Stimulated activated CD4-positive, alpha-beta T cell treated with anti-CD3 and anti-CD28 coated beads, Interleukin-4, amount 100 ng/mL, for 24 hours (primary cell): ENCODE results near the gene PPEF1.
"Not testable (repeated sequence)": the region's sequence is repeated elsewhere in the genome, so short reads cannot be mapped to it uniquely, and the experiment has no call there.

ENCODE experiments used
- DNase-seq: peaks from one replicate; pipeline ENCODE4 v3.0.0-alpha.2; 2020

Gene PPEF1

DNA sequence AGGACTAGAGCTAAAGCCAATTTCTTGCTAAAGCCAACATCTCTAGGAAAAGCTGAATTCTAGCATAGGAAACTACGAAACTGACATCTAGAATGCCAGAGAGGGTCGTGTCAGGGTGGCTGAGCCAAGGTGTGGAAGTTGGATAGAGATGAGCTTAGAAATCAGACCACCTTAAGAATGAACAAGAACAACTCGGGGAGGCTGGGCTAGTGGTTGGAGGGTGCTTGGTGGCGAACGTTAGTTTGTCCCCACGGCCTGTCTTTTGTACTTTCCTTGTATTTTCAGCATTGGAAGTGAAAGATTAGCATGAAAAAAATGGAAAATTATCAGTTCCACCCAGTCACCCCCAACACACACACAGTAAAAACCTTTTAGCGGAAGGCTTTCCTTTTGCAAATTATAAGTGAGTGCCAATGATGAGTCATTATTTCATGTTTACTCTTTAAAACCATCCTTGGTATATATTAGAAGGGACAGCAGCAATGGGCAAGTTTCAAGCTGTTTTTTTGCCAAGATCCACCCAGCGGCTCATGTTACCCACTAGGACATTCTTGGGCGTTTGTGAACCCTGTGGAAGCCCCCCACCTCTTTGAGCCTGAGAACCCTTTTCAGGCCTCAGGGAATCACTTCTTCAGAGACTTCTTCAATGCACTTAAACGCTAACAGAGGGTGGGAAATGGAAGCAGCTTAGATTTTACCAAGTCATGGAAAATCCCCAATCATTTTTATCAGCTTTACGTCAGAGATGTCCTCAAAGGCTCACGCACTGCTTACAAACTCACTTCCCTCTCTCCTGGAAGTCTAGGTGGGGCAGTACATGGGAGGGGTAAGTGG, 4.9 kb upstream of the PPEF1 start:
- DNase-seq, result no peak

GRCh38 chrX:18709833-18710232, 2.4 kb downstream of the PPEF1 start:
- DNase-seq, result no peak

DNA sequence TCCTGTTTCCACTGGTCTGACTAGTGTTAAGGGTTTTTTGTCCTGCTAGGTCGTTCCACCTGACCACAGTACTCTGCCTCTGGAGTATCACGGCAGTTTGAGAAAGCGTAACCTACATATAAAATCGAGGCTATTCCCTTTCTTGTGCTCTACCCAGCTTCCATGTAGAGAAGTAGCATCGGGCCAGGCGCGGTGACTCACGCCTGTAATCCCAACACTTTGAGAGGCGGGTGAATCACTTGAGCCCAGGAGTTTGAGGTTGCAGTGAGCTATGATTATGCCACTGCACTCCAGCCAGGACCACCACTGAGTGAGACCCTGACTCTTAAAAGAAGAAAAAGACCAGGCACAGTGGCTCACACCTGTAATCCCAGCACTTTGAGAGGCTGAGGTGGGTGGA, 7.5 kb downstream of the PPEF1 start:
- DNase-seq, result no peak

- DNase-seq, result no peak
These were observed 12.4 kb downstream of the PPEF1 start for GRCh38 chrX:18719852-18720251.

DNA sequence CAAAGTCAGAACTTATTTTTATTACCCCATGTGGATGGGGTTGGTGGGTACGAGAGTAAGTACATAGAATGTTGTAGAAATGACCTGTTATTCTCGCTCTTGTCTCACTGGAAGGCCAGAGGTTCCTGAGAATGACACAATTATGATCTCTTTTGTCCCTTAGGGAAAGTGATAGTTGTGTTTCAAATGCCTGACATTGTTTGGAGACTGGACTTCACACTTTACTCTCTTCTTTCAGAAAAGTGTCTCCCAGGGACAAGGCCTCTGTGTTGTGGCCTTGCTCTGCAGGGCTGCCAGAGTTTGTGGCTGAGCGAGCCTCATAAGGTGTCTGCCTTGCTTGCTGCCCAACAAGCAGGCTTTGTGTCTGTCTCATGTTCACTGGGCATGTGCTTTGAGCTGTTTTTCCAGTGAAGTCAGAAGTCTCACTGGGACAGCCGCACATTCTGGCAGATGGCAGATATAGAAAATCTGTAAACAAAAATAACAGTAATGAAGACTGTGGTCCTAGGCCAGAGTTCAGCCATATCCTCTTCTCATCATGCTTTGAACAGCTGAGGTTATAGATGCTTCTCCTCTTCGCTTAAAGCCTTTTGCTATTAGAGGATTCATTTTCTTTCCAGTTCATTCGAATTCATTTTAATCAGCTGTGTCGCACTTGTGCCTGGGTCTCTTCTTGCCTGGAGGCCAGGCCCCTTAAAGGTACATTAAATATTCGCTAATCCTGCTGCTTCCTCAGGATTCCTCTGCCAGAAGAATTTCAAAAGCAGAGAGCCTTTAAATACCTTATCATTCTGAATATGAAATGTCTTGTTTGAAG, 14.4 kb downstream of the PPEF1 start:
- no peak for DNase-seq

- no peak for DNase-seq
These were observed 15.1 kb downstream of the PPEF1 start for GRCh38 chrX:18722500-18723071.

DNA sequence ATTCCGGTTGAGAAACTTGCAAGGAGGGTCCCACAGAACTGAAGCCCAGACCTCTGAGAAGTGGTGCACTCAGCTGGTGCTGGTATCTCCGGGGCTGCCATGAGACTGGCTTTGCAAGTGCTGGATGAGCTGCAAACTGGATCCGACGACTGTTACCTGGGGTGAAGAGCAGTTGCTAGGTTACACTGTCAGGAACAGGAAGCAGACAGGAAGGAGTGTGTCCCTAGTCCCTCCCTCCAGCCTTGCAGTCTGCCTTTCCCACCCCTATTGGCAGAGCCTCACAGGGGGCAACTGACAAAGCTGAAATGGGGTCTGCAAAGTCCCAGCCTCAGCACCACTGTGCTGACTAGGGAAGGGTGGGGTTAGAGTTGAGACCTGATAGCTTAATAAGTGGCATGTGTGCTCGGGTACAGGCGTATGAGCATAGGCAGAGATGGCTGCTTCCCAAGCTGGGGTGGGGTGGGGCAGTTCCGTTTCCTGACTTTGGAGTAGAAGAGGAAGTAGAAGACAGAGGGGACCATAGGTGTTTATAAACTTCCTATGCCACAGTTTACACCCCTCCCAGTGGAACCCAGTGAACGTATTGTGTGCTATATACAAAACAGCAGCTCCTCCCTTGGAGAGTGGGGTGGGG, 18.0 kb downstream of the PPEF1 start:
- DNase-seq, result no peak

DNA sequence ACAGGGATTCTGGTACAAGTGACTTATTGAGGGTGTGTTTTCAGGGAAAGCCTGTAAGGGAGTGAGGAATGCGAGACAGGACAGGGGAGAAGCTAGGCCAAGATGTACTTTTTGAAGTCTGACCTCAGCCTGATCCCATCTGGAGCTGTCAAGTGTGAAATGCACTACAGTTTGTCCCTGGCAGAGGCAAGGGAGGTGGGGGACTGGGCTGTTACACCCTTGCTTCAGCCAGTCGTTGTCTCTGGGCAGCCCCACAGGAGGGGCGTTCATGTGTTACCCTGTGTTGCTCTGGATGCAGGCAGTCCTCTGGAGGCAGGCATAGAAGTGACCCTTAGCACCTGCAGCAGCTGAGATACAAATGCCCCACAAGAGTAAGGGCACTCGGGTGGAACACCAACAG, 25.8 kb downstream of the PPEF1 start:
- DNase-seq, result no peak

GRCh38 chrX:18739609-18740008, 32.2 kb downstream of the PPEF1 start:
- DNase-seq, result not testable (repeated sequence)

DNA sequence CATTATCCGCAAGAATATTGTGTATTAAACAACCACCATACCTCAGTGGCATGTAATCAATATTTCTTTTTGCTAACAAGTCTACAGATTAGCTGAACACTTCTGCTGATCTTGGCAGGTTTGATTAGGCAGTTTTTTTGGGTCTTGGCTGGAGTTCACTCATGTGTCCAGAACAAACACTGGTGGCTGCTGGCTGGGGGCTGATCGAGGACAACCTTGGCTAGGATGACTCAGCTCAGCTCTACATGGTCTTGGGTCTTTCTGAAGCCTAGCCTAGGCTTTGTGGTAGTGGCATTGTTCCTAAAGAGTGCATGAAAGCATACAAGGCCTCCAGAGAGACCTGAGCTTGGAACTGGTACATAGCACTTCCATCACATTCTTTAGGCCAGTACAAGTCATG, 41.1 kb downstream of the PPEF1 start:
- no peak for DNase-seq

- DNase-seq, result no peak
These were observed 46.2 kb downstream of the PPEF1 start for GRCh38 chrX:18753631-18754030.

- DNase-seq, result no peak
These were observed 48.2 kb downstream of the PPEF1 start for GRCh38 chrX:18755651-18756050.

- no peak for DNase-seq
These were observed 50.8 kb downstream of the PPEF1 start for GRCh38 chrX:18757956-18758932.

GRCh38 chrX:18761750-18762149, 54.3 kb downstream of the PPEF1 start:
- no peak for DNase-seq

DNA sequence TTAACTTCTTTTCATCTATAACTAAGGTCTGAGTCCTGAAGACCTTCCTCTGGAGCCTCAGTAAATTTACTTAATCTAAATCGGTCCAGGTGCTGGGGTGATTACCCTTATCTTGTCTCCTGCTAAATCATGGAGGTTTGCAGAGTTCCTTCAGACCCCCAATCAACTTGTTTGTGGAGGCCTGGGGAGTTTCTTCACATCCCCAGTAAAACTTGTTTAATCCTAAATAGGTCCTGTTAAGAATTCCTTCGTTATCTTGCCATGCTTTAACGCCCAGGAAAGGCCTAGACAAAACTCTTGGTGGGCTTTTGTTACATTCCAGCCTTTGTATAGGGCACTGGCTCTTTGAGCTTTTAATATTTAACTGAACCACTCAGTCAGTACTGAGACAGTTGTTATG, 55.7 kb downstream of the PPEF1 start:
- DNase-seq, result not testable (repeated sequence)

DNA sequence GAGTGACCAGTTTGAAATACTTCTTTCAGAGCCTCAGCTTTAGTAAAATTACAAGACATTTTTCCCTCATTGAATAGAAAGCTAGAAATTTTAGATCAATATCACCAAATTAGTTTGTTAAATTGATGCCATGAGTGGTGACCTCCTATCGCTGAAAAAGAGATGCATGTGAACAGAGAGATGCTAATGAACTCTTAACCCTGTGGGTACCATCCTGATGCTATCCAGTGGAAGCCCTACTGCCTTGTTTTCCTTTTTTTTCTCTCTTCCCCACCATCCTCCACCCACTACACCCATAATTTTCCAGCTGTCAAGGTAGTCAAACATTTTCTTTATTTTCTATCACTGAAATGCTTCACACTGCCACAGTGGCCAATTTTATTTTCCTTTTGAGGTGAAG, 61.9 kb downstream of the PPEF1 start:
- no peak for DNase-seq

DNA sequence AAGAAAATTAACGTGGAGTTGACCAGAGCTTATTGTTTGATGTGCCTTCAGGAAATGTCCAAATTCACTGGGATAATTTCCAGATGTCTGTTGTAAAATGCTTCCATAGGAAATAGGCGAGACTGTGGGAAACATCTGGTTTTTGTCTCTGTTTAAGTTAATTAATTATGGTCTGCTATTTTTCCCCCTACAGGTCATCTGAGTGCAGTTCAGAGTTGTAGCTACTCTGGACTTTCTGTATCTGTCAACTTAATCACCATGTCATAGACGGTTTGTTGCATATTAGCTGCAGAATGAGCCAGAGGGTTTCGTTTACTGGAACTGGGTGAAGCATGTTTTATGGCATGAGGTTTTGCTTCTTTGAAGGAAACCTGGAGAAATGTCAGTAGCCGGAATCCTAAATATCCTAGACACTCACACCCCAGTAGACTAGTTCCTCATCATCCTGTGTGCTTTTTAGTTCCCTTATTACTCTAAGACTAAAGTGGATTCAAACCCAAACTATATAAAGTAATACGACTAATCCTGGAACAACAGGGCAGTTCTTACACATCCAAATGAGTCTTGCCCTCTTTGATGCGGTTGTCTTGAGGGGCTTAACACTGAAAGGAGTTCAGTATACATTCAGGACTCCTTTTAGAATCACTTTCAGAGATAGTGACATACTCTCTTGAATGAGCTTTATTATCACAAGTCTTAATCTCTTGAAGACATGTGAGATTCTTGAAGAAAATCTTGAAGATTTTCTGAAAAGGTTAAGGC, 62.5 kb downstream of the PPEF1 start:
- no peak for DNase-seq

DNA sequence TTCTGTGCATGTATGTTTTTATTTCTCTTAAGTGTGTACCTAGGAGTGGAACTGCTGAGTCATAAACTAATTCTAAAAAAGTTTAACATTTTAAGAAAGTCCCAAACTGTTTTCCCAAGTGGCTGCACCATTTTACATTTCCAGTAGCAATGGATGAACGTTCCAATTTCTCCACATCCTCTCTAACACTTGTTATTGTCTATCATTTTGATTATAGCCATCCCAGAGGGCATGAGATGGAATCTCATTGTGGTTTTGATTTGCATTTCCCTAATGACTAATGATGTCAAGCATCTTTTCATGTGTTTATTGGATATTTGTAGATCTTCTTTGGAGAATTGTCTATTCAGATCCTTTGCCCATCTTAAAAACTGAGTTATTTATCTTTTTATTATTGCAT, 82.5 kb downstream of the PPEF1 start:
- no peak for DNase-seq

GRCh38 chrX:18792828-18793227, 85.4 kb downstream of the PPEF1 start:
- no peak for DNase-seq

GRCh38 chrX:18793601-18794089, 86.2 kb downstream of the PPEF1 start:
- DNase-seq, result no peak

- DNase-seq, result no peak
These were observed 89.7 kb downstream of the PPEF1 start for GRCh38 chrX:18797141-18797540.
